Non-pigmented ciliary epithelial cell (primary cell): ENCODE data around the gene TNFSF8.

Source experiments
- DNase-seq: peaks from one replicate; pipeline ENCODE4 v3.0.0-alpha.2; 2010; ENCODE audit warnings: low read depth

The TNFSF8 gene

GRCh38 chr9:114936581-114936980 is 6.2 kb upstream of the TNFSF8 start:
- DNase-seq: no peak

GRCh38 chr9:114935119-114935518 is 4.7 kb upstream of the TNFSF8 start:
- no peak for DNase-seq

GRCh38 chr9:114932502-114932901 is 2.1 kb upstream of the TNFSF8 start:
- no peak for DNase-seq

GRCh38 chr9:114931407-114931806 is 1.0 kb upstream of the TNFSF8 start:
- no peak for DNase-seq

DNA sequence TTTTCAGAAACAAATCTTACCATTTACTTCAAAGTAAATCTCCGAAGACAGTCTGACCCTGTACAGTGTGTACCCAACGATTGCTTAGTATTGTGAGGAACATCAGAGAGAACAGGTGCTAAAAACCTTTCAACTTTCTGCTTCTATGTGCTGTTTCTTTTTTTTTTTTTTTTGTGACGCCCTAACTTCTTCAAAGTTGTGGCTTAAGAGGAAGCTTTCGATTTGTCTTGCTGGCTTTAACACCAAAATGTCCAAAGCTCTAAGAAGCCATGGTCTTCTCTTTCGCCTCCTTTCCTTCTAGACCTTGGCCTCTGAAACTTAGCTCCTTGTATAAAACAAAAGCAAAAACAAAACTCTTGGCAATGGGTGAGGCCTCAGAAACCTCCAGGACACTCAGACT is 1.2 kb downstream of the TNFSF8 start:
- DNase-seq: no peak

DNA sequence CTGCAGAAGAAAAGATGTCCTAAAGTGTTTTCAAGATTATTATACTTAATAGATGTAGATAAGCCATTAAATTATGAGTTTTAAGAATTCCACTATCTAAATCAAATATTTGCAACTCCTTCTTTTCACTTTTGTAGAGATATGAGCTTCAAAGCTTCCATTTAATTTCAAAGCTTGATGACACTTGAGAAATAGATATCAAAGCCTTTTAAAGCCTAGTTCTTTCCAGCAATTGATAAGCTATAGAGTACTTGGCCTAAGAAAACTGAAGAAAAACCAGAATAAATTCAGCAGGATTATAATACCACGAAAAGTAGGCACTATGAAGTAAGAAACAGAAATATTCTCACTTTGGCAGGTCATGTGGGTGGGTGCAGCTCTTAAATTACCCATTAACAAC is 1.7 kb downstream of the TNFSF8 start:
- no peak for DNase-seq

GRCh38 chr9:114928136-114928535 is 2.3 kb downstream of the TNFSF8 start:
- no peak for DNase-seq

GRCh38 chr9:114925672-114926071 is 4.7 kb downstream of the TNFSF8 start:
- no peak for DNase-seq

- DNase-seq: no peak
These were observed 5.4 kb downstream of the TNFSF8 start for GRCh38 chr9:114925039-114925438.

- DNase-seq: no peak
These were observed 6.1 kb downstream of the TNFSF8 start for GRCh38 chr9:114924327-114924726.

GRCh38 chr9:114923918-114924317 is 6.5 kb downstream of the TNFSF8 start:
- DNase-seq: no peak

DNA sequence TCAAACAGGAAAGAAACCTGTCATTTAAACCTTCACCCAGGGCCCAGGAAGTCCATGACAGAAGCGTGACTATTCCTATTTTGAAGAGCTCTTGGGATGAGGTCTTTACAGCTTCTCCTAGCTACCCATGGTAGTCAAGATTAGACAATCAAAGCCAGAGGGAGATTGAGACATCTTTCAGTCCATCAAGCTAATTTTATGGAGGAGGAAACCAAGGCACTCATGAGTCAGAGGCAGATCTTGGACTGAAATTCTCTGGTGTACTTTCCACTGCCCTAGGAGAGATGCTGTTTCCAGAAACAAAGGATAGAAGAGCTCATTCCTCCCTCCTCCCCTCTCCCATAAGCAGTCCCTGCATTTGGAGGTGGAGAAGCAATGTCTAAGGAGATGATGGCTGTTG is 9.2 kb downstream of the TNFSF8 start:
- DNase-seq: no peak

- no peak for DNase-seq
These were observed 10.8 kb downstream of the TNFSF8 start for GRCh38 chr9:114919611-114920010.

DNA sequence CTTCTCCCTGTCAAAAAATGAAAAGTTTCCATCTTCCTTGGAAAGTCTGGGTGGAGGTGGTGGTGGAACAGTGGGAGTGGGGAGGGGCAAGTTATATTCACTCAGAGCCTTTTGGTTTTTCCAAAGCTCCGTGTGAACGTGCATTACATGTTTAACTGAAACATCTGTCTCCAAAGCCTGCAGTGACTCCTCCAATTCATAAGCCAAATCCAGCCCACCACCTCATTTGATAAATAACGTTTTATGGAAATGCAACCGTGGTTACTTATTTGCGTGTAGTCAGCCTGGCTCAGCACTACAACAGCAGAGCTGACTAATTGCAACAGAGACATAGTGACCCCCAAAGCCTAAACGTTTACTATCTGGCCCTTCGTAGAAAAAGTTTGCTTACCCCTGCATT is 13.9 kb downstream of the TNFSF8 start:
- DNase-seq: no peak

GRCh38 chr9:114914139-114914538 is 16.3 kb downstream of the TNFSF8 start:
- no peak for DNase-seq

DNA sequence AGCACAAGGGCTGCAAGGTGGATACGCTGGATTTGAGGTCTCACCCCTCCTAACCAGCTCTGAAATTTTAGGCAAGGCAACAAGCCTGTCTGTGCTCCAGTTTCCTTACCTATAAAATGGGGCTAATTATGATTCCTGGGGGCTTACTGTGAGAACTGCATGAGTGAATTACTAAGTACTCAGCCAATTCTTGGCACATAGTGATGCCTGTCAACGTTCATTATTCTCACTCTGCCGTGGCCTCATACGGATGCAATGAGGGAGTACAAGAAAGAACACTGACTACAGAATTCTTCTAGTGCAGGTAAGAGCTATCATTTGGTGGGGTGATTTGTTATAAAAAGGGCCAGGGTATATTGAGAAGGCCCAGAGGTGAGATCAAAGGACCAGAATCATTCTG is 16.7 kb downstream of the TNFSF8 start:
- no peak for DNase-seq

- no peak for DNase-seq
These were observed 17.2 kb downstream of the TNFSF8 start for GRCh38 chr9:114913217-114913616.

DNA sequence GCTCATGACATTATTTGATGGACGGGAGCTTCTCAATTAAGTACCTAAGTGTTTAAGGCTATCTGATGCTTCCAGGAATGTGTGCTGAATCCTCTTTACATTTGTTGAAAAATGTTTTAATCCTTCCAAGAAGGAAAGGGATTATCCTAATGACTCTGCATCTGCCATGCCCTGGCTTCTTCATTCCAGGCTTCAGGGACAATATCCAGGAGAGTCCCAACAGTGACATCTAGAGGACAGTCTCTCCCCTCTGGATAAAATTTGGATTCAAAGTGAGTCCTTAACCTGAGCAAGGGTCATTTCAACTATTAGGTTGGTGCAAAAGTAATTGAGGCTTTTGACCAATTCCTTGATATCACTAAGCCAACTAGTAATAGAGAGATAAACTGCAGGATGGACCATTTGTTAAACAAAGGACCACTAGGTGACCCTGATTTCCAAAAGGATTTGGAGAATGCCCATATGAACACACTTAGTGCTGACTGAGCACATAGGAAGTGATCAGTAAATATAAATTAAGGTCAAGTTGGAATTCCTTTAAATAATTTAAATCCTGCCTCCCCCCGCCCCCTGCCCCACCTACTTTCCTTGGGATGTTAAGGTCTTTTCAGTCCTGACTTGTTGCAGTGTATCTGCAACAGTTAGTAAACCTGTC is 19.1 kb downstream of the TNFSF8 start:
- no peak for DNase-seq

DNA sequence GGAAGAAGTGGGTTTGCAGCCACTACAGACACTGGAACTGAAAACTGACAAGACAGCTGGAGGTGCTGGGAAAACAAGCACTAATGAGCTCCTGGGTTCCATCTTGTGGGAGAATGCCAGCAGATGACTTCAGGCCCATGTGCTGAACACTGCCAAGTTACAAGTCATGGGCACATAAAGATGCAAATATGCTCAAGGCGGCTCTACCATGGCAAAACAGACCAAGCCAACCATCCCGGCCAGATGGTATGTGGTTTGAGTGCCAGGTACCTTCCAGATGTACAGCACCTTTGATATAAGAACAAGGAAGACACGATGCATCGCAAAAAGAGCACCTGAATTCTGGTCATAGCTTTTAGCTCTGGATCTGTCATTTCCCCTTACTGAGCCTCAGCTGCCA is 19.9 kb downstream of the TNFSF8 start:
- no peak for DNase-seq

DNA sequence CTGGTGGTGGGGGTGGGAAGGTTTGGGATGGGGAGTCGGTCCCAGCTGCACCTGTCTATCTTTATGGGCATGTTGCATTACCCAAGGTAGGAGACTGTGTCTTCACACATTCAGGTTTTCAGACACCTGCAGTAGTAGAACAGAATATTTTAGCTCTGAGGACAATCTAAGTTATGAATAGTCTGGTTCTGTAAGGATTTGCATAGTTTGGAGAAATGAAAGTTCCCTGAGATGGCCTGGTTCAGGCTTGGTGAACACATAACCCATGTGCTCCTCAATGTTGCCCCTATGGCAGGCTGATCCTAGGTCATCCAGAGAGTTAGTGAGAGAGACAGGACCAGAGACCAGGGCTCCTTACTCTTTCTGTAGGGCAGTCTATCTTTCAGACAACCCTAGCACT is 20.7 kb downstream of the TNFSF8 start:
- DNase-seq: no peak

GRCh38 chr9:114908805-114909448 is 21.5 kb downstream of the TNFSF8 start:
- no peak for DNase-seq

GRCh38 chr9:114908104-114908622 is 22.2 kb downstream of the TNFSF8 start:
- peak; percentile 53 for DNase-seq

GRCh38 chr9:114906922-114907571 is 23.3 kb downstream of the TNFSF8 start:
- DNase-seq: no peak
